T-helper 17 cell (primary cell): ENCODE measurements around the gene PCDHGA8. TPM values are rescaled to one million over a fixed set of nuclear protein-coding genes. Genes with fewer than 3 reads are reported as not detected.
A peak's percentile ranks its signal among the peaks of the same experiment; 100 is the strongest.
"Not testable (repeated sequence)": the region's sequence is repeated elsewhere in the genome, so short reads cannot be mapped to it uniquely, and the experiment has no call there.

Source experiments
- ATAC-seq: fragments of 150-1000 bp; cut with Tn5 transposase; 2 replicates; pipeline ENCODE4 v1.10.0; 2021; ENCODE audit warnings: mild to moderate bottlenecking, moderate library complexity
- DNase-seq, 3 donors: peaks; one replicate each; pipeline versions ENCODE4 v3.0.0 to v3.0.0-alpha.2; 2020 to 2021
- H3K9me3 ChIP-seq: one replicate; pipeline ENCODE4 v1.7.0; 2013; ENCODE audit warnings: low read length, mild to moderate bottlenecking; ENCODE audit not compliant: control insufficient read depth, poor library complexity, severe bottlenecking
- H3K27ac Mint-ChIP-seq: one replicate; pipeline ENCODE4 v1.8.0; 2022; ENCODE audit warnings: mild to moderate bottlenecking, moderate library complexity, mixed read lengths
- H3K27me3 Mint-ChIP-seq: one replicate; pipeline ENCODE4 v1.8.0; 2022; ENCODE audit warnings: mixed read lengths
- H3K36me3 Mint-ChIP-seq: one replicate; pipeline ENCODE4 v1.8.0; 2022; ENCODE audit warnings: low read depth, mixed read lengths
- H3K4me1 Mint-ChIP-seq: one replicate; pipeline ENCODE4 v1.8.0; 2022; ENCODE audit warnings: mild to moderate bottlenecking, mixed read lengths
- H3K4me3 Mint-ChIP-seq: one replicate; pipeline ENCODE4 v1.8.0; 2022; ENCODE audit warnings: mild to moderate bottlenecking, moderate library complexity, mixed read lengths
- total RNA-seq, 4 donors: library from RNA in 2 of 4; stranded (reverse) in 2 of 4; gene quantifications; one replicate each; pipeline ENCODE4 v1.2.3 and lab custom pipeline; 2022 to 2026

The PCDHGA8 gene
- total RNA-seq, 2 donors from 2014 or later, result 0.05 TPM; not detected in 1

DNA sequence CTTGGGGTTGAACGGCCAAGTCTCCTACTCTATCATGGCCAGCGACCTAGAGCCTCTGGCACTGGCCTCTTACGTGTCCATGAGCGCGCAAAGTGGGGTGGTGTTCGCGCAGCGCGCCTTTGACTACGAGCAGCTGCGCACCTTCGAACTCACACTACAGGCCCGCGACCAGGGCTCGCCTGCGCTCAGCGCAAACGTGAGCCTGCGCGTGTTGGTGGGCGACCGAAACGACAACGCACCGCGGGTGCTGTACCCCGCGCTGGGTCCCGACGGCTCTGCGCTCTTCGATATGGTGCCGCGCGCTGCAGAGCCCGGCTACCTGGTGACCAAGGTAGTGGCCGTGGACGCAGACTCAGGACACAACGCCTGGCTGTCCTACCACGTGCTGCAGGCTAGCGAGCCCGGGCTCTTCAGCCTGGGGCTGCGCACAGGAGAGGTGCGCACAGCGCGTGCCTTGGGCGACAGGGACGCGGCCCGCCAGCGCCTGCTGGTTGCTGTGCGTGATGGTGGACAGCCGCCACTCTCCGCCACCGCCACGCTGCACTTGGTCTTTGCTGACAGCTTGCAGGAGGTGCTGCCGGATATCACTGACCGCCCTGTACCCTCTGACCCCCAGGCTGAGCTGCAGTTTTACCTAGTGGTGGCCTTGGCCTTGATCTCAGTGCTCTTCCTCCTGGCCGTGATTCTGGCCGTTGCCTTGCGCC, 7.3 kb downstream of the PCDHGA8 start:
- H3K27ac Mint-ChIP-seq, result peak overlapping the region; percentile 6
- peaks cover 4% of the 10 kb centered on the region for H3K9me3 ChIP-seq
- no peaks in the 10 kb centered on the region for H3K4me1 Mint-ChIP-seq
- peaks cover 54% of the 10 kb centered on the region for H3K27me3 Mint-ChIP-seq
- no peak for DNase-seq
- no peak for ATAC-seq
- H3K4me3 Mint-ChIP-seq, result no peak overlapping the region
- peaks cover 5% of the 10 kb centered on the region for H3K36me3 Mint-ChIP-seq

DNA sequence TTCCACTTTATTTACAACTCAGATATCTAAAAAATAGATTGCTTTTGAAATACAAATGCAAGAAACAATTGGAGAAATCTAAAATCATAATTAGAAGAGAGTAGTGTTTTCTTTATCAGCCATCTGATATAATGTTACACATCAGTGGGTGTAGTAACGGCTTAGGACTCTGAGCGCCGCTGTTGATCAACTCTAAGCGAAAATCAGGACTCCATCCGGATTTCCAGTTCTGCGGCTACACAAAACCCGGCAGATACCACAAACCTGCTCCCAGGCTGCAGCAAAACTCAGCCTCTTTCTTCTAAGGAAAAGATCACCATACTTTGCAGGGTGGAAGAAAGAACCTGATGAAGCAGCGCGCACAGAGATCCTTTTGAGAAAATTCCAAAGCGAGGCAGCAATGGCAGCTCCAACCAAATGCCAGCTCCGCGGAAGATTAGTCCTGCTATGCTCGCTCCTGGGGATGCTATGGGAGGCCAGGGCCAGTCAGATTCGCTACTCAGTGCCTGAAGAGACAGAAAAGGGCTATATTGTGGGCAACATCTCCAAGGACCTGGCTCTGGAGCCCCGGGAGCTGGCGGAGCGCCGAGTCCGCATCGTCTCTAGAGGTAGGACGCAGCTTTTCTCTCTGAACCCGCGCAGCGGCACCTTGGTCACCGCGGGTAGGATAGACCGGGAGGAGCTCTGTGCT, 10.3 kb downstream of the PCDHGA8 start, which contains the start of gene PCDHGA9:
Gene PCDHGA9, plus strand, starts transcription at position 226 of the 691 bp plus-strand sequence. Its CDS starts 175 bp downstream, at position 401.
- no peak for ATAC-seq
- Mint-ChIP-seq H3K27ac (peak within 1 kb of the TSS; percentile 53), H3K4me3 (peak within 1 kb of the TSS; percentile 70), H3K36me3 (peaks cover 5% of the 10 kb centered on the region), H3K27me3 (peaks cover 47% of the 10 kb centered on the region), H3K4me1 (no peaks in the 10 kb centered on the region)
- H3K9me3 ChIP-seq, result peaks cover 4% of the 10 kb centered on the region
- DNase-seq, result no peak

DNA sequence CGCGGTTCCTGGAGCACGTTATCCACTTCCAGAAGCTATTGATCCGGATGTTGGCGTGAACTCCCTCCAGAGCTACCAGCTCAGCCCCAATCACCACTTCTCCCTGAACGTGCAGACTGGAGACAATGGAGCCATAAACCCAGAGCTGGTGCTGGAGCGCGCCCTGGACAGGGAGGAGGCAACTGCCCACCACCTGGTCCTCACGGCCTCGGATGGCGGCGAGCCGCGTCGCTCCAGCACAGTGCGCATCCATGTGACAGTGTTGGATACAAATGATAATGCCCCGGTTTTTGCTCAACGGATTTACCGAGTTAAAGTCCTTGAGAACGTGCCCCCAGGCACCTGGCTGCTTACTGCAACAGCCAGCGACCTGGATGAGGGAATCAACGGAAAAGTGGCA, 11.0 kb downstream of the PCDHGA8 start:
- Mint-ChIP-seq H3K4me3 (no peak overlapping the region), H3K27me3 (peaks cover 52% of the 10 kb centered on the region), H3K27ac (no peak overlapping the region), H3K36me3 (peaks cover 5% of the 10 kb centered on the region), H3K4me1 (no peaks in the 10 kb centered on the region)
- no peak for ATAC-seq
- H3K9me3 ChIP-seq, result peaks cover 4% of the 10 kb centered on the region
- no peak for DNase-seq

- Mint-ChIP-seq H3K27me3 (peaks cover 43% of the 10 kb centered on the region), H3K4me3 (peak within 1 kb of the TSS; percentile 46), H3K27ac (peak within 1 kb of the TSS; percentile 35)
- not testable (repeated sequence) for H3K9me3 ChIP-seq, H3K4me1 Mint-ChIP-seq, H3K36me3 Mint-ChIP-seq, DNase-seq
- ATAC-seq, result peak; percentile 61
Measured at GRCh38 chr5:141407790-141408505, 15.5 kb downstream of the PCDHGA8 start, which contains the start of gene PCDHGB6. Gene PCDHGB6 (plus strand): TSS chr5:141408021. CDS start chr5:141408203, 182 bp downstream.

DNA sequence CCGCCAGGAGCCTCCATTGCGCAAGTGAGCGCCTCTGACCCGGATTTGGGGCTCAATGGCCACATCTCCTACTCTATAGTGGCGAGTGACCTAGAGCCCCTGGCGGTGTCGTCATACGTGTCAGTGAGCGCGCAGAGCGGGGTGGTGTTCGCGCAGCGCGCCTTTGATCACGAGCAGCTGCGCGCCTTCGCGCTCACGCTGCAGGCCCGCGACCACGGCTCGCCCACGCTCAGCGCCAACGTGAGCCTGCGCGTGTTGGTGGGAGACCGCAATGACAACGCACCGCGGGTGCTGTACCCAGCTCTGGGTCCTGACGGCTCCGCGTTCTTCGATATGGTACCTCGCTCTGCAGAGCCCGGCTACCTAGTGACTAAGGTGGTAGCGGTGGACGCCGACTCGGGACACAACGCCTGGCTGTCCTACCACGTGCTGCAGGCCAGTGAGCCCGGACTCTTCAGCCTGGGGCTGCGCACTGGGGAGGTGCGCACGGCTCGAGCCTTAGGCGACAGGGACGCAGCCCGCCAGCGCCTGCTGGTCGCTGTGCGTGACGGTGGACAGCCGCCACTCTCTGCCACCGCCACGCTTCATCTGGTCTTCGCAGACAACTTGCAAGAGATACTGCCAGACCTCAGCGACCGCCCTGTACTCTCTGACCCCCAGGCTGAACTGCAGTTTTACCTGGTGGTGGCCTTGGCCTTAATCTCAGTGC, 17.3 kb downstream of the PCDHGA8 start:
- DNase-seq, result no peak
- Mint-ChIP-seq H3K27me3 (peaks cover 45% of the 10 kb centered on the region), H3K4me1 (peaks cover 3% of the 10 kb centered on the region), H3K4me3 (no peak overlapping the region), H3K36me3 (peaks cover 5% of the 10 kb centered on the region), H3K27ac (no peak overlapping the region)
- peaks cover 5% of the 10 kb centered on the region for H3K9me3 ChIP-seq
- no peak for ATAC-seq

- peaks cover 5% of the 10 kb centered on the region for H3K9me3 ChIP-seq
- no peak overlapping the region for H3K4me3 Mint-ChIP-seq
- H3K4me1 Mint-ChIP-seq, result peaks cover 3% of the 10 kb centered on the region
- no peak overlapping the region for H3K27ac Mint-ChIP-seq
- ATAC-seq, result no peak
- peaks cover 5% of the 10 kb centered on the region for H3K36me3 Mint-ChIP-seq
- no peak for DNase-seq
- H3K27me3 Mint-ChIP-seq, result peaks cover 48% of the 10 kb centered on the region
Measured at GRCh38 chr5:141411575-141411974, 19.1 kb downstream of the PCDHGA8 start.

- Mint-ChIP-seq H3K27me3 (peaks cover 55% of the 10 kb centered on the region), H3K4me1 (peaks cover 3% of the 10 kb centered on the region), H3K36me3 (peaks cover 7% of the 10 kb centered on the region), H3K27ac (peak within 1 kb of the TSS; percentile 17), H3K4me3 (peak within 1 kb of the TSS; percentile 86)
- ATAC-seq (peak; percentile 85), DNase-seq (peak in 2 of 3 donors; percentile 28 to 29)
- H3K9me3 ChIP-seq, result peaks cover 5% of the 10 kb centered on the region
Measured at GRCh38 chr5:141412854-141413539, 20.6 kb downstream of the PCDHGA8 start, which contains the start of gene PCDHGA10. Gene PCDHGA10 (plus strand): TSS chr5:141412987. CDS start chr5:141413176, 189 bp downstream.

DNA sequence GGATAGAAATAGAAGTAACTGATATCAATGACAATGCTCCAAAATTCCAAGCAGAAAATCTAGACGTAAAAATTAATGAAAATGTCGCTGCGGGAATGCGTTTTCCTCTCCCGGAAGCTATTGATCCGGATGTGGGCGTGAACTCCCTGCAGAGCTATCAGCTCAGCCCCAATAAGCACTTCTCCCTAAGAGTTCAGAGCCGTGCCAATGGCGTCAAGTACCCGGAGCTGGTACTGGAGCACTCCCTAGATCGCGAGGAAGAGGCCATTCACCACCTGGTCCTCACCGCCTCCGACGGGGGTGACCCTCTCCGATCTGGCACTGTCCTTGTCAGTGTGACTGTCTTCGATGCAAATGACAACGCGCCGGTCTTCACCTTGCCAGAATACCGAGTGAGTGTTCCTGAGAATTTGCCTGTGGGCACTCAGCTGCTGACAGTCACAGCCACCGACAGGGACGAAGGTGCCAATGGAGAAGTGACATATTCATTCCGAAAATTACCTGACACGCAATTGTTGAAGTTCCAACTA, 21.2 kb downstream of the PCDHGA8 start:
- Mint-ChIP-seq H3K27me3 (peaks cover 57% of the 10 kb centered on the region), H3K27ac (peak overlapping the region; percentile 17), H3K4me1 (peaks cover 3% of the 10 kb centered on the region), H3K36me3 (peaks cover 8% of the 10 kb centered on the region), H3K4me3 (peak overlapping the region; percentile 86)
- peaks cover 5% of the 10 kb centered on the region for H3K9me3 ChIP-seq
- no peak for DNase-seq
- no peak for ATAC-seq

GRCh38 chr5:141414548-141415274, 22.3 kb downstream of the PCDHGA8 start:
- not testable (repeated sequence) for H3K9me3 ChIP-seq, H3K36me3 Mint-ChIP-seq, DNase-seq, H3K27ac Mint-ChIP-seq, ATAC-seq, H3K4me1 Mint-ChIP-seq
- Mint-ChIP-seq H3K27me3 (peaks cover 56% of the 10 kb centered on the region), H3K4me3 (peak overlapping the region; percentile 19)

GRCh38 chr5:141415275-141415618, 22.8 kb downstream of the PCDHGA8 start:
- DNase-seq, H3K36me3 Mint-ChIP-seq, ATAC-seq, H3K9me3 ChIP-seq, H3K4me1 Mint-ChIP-seq: not testable (repeated sequence)
- peak overlapping the region; percentile 2 for H3K27ac Mint-ChIP-seq
- H3K4me3 Mint-ChIP-seq, result peak overlapping the region; percentile 19
- peaks cover 57% of the 10 kb centered on the region for H3K27me3 Mint-ChIP-seq

DNA sequence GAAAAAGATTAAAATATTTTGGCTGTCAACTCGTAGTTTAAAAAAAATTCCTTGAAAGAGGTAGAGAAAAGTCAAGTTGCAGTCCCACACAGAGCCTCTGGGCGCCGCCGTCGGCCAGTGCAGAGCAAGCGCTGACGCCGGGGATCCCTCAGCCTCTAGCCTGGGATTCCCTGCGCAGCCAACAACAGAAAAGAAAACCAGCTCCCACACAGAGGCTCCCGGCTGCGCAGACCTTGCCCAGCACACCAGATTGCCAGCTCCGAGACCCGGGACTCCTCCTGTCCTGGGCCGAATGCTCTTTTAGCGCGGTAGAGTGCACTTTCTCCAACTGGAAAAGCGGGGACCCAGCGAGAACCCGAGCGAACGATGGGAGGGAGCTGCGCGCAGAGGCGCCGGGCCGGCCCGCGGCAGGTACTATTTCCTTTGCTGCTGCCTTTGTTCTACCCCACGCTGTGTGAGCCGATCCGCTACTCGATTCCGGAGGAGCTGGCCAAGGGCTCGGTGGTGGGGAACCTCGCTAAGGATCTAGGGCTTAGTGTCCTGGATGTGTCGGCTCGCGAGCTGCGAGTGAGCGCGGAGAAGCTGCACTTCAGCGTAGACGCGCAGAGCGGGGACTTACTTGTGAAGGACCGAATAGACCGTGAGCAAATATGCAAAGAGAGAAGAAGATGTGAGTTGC, 25.2 kb downstream of the PCDHGA8 start, which contains the start of gene PCDHGB7:
Gene PCDHGB7, plus strand, starts transcription at position 184 of the 679 bp plus-strand sequence. Its CDS starts 183 bp downstream, at position 367.
- not testable (repeated sequence) for H3K36me3 Mint-ChIP-seq, H3K9me3 ChIP-seq, H3K4me1 Mint-ChIP-seq
- peaks cover 80% of the 10 kb centered on the region for H3K27me3 Mint-ChIP-seq
- peak within 1 kb of the TSS; percentile 60 for H3K27ac Mint-ChIP-seq
- peak in 1 of 3 donors; percentile 38 for DNase-seq
- ATAC-seq, result peak; percentile 63
- peak within 1 kb of the TSS; percentile 43 for H3K4me3 Mint-ChIP-seq
